Stomach (tissue), 9 donors: ENCODE data around the gene SERTAD2. TPM values are rescaled to one million over a fixed set of nuclear protein-coding genes. Genes with fewer than 3 reads are reported as not detected.

ENCODE experiments used
- DNase-seq, 2 donors: peaks; one replicate each; pipeline versions ENCODE4 v3.0.0 to v3.0.0-alpha.2; 2013 to 2019
- H3K27ac ChIP-seq, 5 donors: fragments of 200-600 bp in 4 of 5; sonication (generic) in 4 of 5; one replicate each; pipeline ENCODE4 v1.5.1; 2013 to 2019; ENCODE audit warnings: mild to moderate bottlenecking in 1 of 5, moderate library complexity in 1 of 5
- H3K27me3 ChIP-seq, 3 donors: fragments of 200-600 bp; sonication (generic); one replicate each; pipeline ENCODE4 v1.5.1; 2017 to 2019; ENCODE audit warnings: mixed run types in 1 of 3
- H3K36me3 ChIP-seq, 4 donors: fragments of 200-600 bp; sonication (generic); 1 replicate in 3 of 4; 2 replicates in 1 of 4; pipeline ENCODE4 v1.5.1; 2016 to 2019
- H3K4me1 ChIP-seq, 4 donors: fragments of 200-600 bp; sonication (generic); one replicate each; pipeline ENCODE4 v1.5.1; 2016 to 2019
- H3K4me3 ChIP-seq, 4 donors: fragments of 200-600 bp; sonication (generic) in 3 of 4; one replicate each; pipeline ENCODE4 v1.5.1; 2016 to 2019; ENCODE audit warnings: mild to moderate bottlenecking in 1 of 4
- H3K9me3 ChIP-seq, 4 donors: fragments of 200-600 bp; sonication (generic); one replicate each; pipeline ENCODE4 v1.5.1; 2016 to 2019
- EP300 ChIP-seq: sonication (generic); formaldehyde crosslinking; IDR thresholded peaks from one replicate; pipeline ENCODE4 v1.6.1; 2017; ENCODE audit warnings: antibody characterized with exemption
- POLR2A ChIP-seq, 4 donors: fragments of 450-650 bp; IDR thresholded peaks; one replicate each; pipeline ENCODE4 v1.6.1; 2016; ENCODE audit warnings: antibody characterized with exemption in 4 of 4, control low read depth in 2 of 4, mild to moderate bottlenecking in 1 of 4, moderate library complexity in 1 of 4
- POLR2AphosphoS5 ChIP-seq, 3 donors: sonication (generic); formaldehyde crosslinking; IDR thresholded peaks; one replicate each; pipeline ENCODE4 v1.6.1; 2016; ENCODE audit warnings: antibody characterized with exemption in 3 of 3
- WGBS, 5 donors: extraction: QIAGEN DNeasy Blood & Tissue Kit in 3 of 5; methylation state at CpG; one replicate each; pipeline versions ENCODE4 v1.1.5 to v1.1.7; 2013 to 2018; 5-methylcytosine and 5-hydroxymethylcytosine counted together
- intact Hi-C: fragments of 100-400 bp; cut with DNase I; formaldehyde crosslinking; loops from one replicate; pipeline ENCODE4 v1.15.1; 2023; ENCODE audit warnings: low total_unique reads
- polyA plus RNA-seq, 3 donors: library from polyadenylated mRNA; stranded (reverse); fragments of 200-250 nt; gene quantifications; one replicate each; pipeline ENCODE4 v1.2.3, GENCODE V29; 2013
- total RNA-seq, 5 donors: library from RNA; depleted of rRNA; stranded (reverse); fragments of >200 nt; gene quantifications; one replicate each; pipeline versions ENCODE4 v1.1.0 to v1.2.3, GENCODE V29; 2014 to 2016
- TF ChIP-seq, protein P1 (sequence below), 7 experiments: fragments of 450-650 bp in 4 of 7; fragments of 200-600 bp in 3 of 7; sonication (generic) in 3 of 7; IDR thresholded peaks; one replicate each; pipeline ENCODE4 v1.5.1; 2016 to 2019; ENCODE audit warnings: antibody characterized with exemption in 7 of 7, control low read depth in 2 of 7, mild to moderate bottlenecking in 1 of 7
- donor health status: healthy with polysubstance abuse.
- donor health status: Bipolar disorder and iron deficiency.
- donor health status: healthy.

SERTAD2 gene
- total and polyA plus RNA-seq, 8 donors, result 2.0 to 11.9 (median 6.4) TPM

DNA sequence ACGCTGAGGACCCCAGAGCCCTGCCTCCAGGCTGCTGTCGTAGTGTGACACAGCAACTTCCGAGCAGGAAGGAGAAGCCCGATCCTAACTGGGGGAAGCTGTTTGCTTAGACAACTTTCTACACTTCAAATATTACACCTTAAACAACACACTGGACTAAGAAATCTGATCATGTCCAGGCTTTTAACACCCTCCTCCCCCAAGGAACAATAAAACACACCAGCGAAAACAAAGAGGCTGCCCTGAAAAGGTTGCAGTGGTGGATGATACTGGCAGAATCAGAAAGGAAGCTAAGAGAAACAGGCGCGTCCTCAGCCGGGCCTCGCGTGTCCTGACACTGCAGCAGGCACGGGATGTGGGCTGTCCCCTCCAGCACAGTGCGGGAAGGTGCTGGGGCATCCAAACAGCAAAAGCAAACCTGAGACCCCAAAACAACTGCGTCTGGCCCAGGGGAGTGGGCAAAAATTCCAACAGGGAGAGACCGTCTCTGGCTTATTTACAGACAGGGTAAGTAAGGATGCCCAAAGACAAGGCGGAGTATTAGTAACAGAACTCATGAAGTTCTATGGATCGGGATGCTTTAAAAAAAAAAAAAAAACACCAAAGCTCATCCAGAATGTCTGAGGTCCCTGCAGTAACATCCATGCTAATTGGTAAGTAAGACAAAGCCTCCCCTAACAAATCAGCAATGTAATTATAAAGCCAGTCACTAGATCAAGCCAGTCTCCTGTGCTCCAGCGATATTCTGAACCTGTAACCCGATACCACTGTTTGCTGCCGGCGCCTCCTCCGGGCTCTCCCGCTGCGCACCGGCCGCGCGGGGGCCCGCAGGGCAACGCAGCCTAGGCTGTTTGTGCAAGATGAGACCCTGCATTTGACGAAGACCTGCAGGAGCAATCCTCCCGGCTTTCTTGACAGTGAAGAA, 9.0 kb downstream of the SERTAD2 start:
- 4 to 8% (median 4%) methylated on average over 31 of the region's 31 CpGs for WGBS, 5 donors
- intact Hi-C loops, result no loop called here
- Histone ChIP-seq H3K27me3 (no peaks in the 10 kb centered on the region), H3K9me3 (no peaks in the 10 kb centered on the region), H3K4me1 (peaks cover 42 to 96% (median 67%) of the 10 kb centered on the region in 4 donors), H3K36me3 (no peaks in the 10 kb centered on the region), H3K27ac (peak overlapping the region; percentile 73 to 91 (median 90)), H3K4me3 (peak overlapping the region; percentile 35 to 40 (median 39))
- TF ChIP-seq POLR2AphosphoS5 (IDR thresholded peaks at IDR 0.05) (peak; percentile 67 to 91 (median 90)), EP300 (no peak), POLR2A (IDR thresholded peaks at IDR 0.05) (peak in 1 of 4 donors; percentile 13)
- TF ChIP-seq, protein P1, sequence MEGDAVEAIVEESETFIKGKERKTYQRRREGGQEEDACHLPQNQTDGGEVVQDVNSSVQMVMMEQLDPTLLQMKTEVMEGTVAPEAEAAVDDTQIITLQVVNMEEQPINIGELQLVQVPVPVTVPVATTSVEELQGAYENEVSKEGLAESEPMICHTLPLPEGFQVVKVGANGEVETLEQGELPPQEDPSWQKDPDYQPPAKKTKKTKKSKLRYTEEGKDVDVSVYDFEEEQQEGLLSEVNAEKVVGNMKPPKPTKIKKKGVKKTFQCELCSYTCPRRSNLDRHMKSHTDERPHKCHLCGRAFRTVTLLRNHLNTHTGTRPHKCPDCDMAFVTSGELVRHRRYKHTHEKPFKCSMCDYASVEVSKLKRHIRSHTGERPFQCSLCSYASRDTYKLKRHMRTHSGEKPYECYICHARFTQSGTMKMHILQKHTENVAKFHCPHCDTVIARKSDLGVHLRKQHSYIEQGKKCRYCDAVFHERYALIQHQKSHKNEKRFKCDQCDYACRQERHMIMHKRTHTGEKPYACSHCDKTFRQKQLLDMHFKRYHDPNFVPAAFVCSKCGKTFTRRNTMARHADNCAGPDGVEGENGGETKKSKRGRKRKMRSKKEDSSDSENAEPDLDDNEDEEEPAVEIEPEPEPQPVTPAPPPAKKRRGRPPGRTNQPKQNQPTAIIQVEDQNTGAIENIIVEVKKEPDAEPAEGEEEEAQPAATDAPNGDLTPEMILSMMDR (IDR thresholded peaks at IDR 0.05), result peak in 1 of 7 experiments; percentile 16
- DNase-seq, result peak; percentile 64 to 96

DNA sequence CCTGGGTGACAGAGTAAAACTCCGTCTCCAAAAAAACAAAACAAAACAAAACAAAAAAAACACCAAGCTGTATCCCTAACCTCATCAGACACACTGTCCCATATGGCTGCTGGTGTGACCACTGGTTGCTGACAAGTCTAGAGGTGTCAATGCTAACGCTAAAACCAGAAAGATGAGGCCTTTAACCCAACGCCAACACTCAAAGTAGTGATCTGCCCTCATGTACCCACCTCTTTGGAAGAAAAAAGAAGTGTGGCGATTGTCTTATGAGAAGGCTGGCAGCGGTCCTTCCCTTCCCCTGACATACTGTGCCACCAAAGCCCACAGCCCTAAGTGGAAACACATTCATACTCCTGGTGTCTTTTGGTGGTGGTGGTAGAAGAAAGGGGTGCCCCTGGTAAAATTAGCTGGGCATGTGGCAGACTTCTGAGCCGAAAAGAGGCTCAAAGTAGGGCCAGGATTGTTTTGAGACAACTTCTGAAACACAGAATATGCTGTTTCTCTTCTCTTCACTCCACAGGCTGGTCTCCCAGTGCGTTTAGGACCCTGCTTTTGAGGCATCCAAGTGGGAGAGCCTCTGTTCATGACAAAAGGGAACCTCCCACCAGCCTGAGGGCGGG, 9.8 kb downstream of the SERTAD2 start:
- intact Hi-C loops, result no loop called here
- Histone ChIP-seq H3K36me3 (no peaks in the 10 kb centered on the region), H3K27ac (peak overlapping the region; percentile 27 to 91 (median 90)), H3K9me3 (no peaks in the 10 kb centered on the region), H3K27me3 (no peaks in the 10 kb centered on the region), H3K4me1 (peaks cover 37 to 96% (median 64%) of the 10 kb centered on the region in 4 donors), H3K4me3 (peak overlapping the region; percentile 35 to 40 (median 39))
- WGBS, 5 donors, result 59 to 71% (median 65%) methylated on average over 8 of the region's 8 CpGs
- TF ChIP-seq EP300 (no peak), POLR2A (IDR thresholded peaks at IDR 0.05) (no peak), POLR2AphosphoS5 (IDR thresholded peaks at IDR 0.05) (no peak)
- TF ChIP-seq, protein P1 (IDR thresholded peaks at IDR 0.05), result no peak
- DNase-seq, result no peak

DNA sequence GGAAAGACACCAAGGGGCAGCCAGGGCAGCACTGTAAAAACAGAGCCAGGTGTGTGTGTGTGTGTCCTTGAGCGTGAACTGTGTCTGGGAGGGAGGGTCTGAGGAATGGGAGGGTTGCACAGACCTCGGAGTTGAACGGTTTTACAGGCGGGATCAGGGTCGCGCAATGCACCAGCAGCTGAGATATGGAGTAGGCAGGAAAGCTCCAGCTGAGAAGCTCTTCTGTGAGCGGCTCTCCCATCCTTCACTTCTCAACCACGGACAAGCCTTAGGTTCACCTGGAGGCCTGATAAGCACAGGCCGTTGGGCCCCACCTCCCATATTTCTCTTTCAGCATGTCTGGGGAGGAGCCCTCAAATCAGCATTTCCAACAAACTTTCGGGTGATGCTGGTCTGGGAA, 12.1 kb downstream of the SERTAD2 start:
- 69 to 84% (median 81%) methylated on average over 10 of the region's 10 CpGs for WGBS, 5 donors
- TF ChIP-seq EP300 (no peak), POLR2A (IDR thresholded peaks at IDR 0.05) (no peak)
- TF ChIP-seq, protein P1 (IDR thresholded peaks at IDR 0.05), result no peak
- Histone ChIP-seq H3K36me3 (peaks cover 0 to 4% (median 2%) of the 10 kb centered on the region in 4 donors), H3K27me3 (no peaks in the 10 kb centered on the region), H3K4me3 (no peak overlapping the region), H3K9me3 (no peaks in the 10 kb centered on the region), H3K4me1 (peaks cover 36 to 96% (median 54%) of the 10 kb centered on the region in 4 donors), H3K27ac (no peak overlapping the region)
- no peak for DNase-seq
- intact Hi-C loops, result no loop called here

DNA sequence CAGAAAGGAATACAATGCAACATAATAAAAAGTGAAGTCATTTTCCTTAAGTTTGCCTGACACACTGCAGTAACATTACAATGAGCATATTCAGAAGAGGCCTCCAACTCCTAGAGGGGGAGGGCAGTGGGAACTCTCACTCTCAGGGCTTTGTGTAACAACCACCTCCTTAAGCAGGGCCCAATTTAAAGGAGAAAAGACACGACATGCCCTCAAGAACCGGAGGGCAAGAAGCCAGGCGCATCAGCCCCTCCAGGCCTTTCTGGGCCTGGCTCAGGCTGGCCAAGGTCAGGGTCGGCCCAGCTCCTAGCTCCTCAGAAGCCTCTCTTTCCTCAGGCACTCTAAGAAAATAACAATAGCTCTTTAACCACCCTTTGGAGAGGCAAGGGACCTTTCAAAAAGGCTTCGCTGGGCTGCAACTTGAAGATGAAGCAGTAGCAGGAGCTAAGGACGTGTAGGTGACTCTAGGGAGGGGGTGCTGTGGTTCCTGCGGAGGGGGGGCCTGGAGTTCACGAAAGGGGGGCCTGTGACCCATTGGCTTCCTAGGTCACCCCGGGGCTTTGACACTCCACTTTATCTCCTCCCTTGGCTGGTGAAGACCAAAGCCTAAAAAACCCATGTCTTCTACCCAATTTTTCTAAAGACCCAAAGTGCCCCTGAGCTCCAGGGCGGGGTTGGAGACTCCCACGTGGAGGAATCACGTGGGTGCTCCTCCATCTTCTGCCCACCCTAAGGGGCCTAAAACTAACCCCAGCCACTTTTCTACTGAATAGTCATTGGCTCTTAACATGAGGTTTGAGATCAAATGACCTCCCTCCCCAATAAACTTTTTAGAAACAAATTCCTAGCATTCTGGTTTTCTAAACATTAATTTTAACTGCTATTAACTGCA, 13.3 kb downstream of the SERTAD2 start:
- intact Hi-C loops, result no loop called here
- no peak for DNase-seq
- Histone ChIP-seq H3K9me3 (no peaks in the 10 kb centered on the region), H3K27me3 (no peaks in the 10 kb centered on the region), H3K4me1 (peaks cover 30 to 96% (median 51%) of the 10 kb centered on the region in 4 donors), H3K36me3 (peaks cover 10 to 16% (median 14%) of the 10 kb centered on the region in 4 donors), H3K27ac (no peak overlapping the region), H3K4me3 (no peak overlapping the region)
- TF ChIP-seq, protein P1 (IDR thresholded peaks at IDR 0.05), result no peak
- TF ChIP-seq POLR2A (IDR thresholded peaks at IDR 0.05) (no peak), EP300 (no peak), POLR2AphosphoS5 (IDR thresholded peaks at IDR 0.05) (no peak)
- WGBS, 5 donors, result 64 to 81% (median 74%) methylated on average over 11 to 12 of the region's 12 CpGs
